ENCODE results near the gene P2RY6.

Gene P2RY6

DNA sequence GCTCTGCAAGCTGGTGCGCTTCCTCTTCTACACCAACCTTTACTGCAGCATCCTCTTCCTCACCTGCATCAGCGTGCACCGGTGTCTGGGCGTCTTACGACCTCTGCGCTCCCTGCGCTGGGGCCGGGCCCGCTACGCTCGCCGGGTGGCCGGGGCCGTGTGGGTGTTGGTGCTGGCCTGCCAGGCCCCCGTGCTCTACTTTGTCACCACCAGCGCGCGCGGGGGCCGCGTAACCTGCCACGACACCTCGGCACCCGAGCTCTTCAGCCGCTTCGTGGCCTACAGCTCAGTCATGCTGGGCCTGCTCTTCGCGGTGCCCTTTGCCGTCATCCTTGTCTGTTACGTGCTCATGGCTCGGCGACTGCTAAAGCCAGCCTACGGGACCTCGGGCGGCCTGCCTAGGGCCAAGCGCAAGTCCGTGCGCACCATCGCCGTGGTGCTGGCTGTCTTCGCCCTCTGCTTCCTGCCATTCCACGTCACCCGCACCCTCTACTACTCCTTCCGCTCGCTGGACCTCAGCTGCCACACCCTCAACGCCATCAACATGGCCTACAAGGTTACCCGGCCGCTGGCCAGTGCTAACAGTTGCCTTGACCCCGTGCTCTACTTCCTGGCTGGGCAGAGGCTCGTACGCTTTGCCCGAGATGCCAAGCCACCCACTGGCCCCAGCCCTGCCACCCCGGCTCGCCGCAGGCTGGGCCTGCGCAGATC, 37.5 kb upstream of the P2RY6 start:
- no peak for TF ChIP-seq CTCF (IDR thresholded peaks at IDR 0.05)
- H3K27ac ChIP-seq: no peak overlapping the region

DNA sequence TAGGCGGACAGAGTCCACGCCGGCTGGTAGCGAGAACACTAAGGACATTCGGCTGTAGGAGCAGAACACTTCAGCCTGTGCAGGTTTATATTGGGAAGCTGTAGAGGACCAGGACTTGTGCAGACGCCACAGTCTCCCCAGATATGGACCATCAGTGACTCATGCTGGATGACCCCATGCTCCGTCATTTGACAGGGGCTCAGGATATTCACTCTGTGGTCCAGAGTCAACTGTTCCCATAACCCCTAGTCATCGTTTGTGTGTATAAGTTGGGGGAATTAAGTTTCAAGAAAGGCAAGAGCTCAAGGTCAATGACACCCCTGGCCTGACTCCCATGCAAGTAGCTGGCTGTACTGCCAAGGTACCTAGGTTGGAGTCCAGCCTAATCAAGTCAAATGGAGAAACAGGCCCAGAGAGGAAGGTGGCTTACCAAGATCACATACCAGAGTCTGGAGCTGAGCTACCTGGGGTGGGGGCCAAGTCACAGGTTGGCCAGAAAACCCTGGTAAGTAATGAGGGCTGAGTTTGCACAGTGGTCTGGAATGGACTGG, 36.8 kb upstream of the P2RY6 start:
- no peak overlapping the region for H3K27ac ChIP-seq
- TF ChIP-seq CTCF (IDR thresholded peaks at IDR 0.05) (no peak), ZFX (IDR thresholded peaks at IDR 0.05; ENCODE audit: borderline replicate concordance) (no peak)

- no peak overlapping the region for H3K27ac ChIP-seq
- TF ChIP-seq CTCF (IDR thresholded peaks at IDR 0.05): no peak
- no peak for TF ChIP-seq ZFX (IDR thresholded peaks at IDR 0.05; ENCODE audit: borderline replicate concordance)
Measured at GRCh38 chr11:73236205-73236765, 35.9 kb upstream of the P2RY6 start.

GRCh38 chr11:73236854-73237253, 35.3 kb upstream of the P2RY6 start:
- TF ChIP-seq ZFX (IDR thresholded peaks at IDR 0.05; ENCODE audit: borderline replicate concordance) (no peak), CTCF (IDR thresholded peaks at IDR 0.05) (peak; percentile 80)

DNA sequence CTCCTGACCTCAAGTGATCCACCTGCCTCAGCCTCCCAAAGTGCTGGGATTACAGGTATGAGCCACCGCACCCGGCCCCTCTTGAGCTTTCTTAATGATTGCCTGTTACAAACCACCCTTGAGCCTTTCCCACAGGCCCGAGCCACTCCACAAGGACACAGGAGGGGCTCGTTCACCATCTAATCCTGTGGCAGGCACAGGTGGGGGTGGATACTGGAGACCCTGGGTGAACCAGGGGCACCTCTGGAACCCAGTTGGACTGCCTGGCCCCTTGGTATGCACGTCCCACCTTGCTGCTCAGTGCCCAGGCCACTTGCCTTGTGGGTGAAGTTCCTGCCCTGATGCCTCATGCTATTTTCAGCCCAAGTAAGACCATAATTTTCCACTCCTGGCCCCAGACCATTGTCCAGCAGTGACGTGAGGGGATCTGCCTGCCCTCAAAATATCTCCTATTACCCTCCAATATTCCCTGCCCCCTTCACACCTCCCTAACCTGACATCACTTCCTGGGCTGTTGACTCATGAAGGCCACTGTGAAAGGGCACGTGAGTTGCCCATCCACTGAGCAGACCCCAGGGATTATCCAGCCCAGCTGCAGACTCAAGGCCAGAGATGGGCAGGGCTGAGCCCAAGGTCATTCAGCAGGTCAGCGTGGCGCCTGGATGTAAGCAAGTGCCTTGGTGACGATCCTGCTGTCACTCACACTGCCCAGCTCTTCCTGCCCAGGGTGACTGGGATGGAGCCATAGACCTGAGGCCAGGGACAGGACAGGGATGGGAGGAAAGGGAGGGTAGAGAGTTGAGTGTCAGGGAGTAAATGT, 34.5 kb upstream of the P2RY6 start:
- H3K27ac ChIP-seq: no peak overlapping the region

More at GRCh38 chr11:73236854-73237253, 35.3 kb upstream of the P2RY6 start:
- no peak overlapping the region for H3K27ac ChIP-seq

GRCh38 chr11:73239111-73239521, 33.0 kb upstream of the P2RY6 start:
- no peak for TF ChIP-seq CTCF (IDR thresholded peaks at IDR 0.05)
- no peak for TF ChIP-seq ZFX (IDR thresholded peaks at IDR 0.05; ENCODE audit: borderline replicate concordance)
- H3K27ac ChIP-seq: no peak overlapping the region

More for the DNA sequence above, 34.5 kb upstream of the P2RY6 start:
- TF ChIP-seq CTCF (IDR thresholded peaks at IDR 0.05) (no peak), ZFX (IDR thresholded peaks at IDR 0.05; ENCODE audit: borderline replicate concordance) (no peak)
